GM21825 (cell line): ENCODE measurements around the gene ENTPD8.
"Not testable (repeated sequence)": the region's sequence is repeated elsewhere in the genome, so short reads cannot be mapped to it uniquely, and the experiment has no call there.

Experiments
- ATAC-seq: cut with Tn5 transposase; IDR thresholded peaks from one replicate; pipeline ENCODE4 v1.9.1; 2021; ENCODE audit warnings: mild to moderate bottlenecking, moderate library complexity; ENCODE audit not compliant: unreplicated experiment

ENTPD8 gene

DNA sequence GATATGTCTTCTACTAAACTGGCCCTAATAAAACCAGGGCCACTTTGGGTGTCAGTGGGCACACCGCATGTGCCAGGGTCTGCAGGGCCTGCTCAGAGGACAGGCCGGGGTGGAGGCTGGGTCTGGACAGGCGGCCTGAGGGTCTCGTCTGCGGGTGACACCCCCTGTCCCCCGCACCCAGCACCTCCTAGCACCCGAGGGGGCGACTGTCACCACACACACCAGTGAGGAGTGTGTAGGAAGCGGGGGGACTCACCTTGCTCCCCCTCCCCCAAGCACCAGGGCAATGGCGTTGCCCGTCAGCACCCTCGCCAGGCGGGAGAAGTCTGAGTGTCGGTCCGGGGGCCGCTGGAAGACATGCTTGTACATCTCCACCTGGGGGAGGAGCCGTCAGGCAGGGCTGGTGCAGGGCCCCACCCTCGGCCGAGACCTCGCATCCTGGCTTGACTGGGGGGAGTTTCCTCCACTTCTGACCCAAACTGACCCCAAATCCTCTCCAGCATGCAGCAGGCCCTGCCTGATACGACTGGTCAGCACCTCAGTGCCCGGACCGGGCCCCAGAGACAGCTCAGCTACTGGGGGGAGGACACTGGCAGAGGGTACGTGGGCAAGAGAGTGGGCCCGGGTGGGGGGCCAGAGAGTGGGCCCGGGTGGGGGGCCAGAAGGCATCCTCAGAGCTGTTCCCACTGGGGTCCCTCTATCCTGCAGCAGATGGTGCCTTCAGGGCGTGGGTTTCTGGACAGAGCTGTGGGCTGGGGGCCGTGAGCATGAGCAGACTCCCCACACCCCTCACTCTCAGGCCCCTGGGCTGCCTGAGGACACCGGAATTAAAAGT is 36.8 kb upstream of the ENTPD8 start:
- ATAC-seq, result no peak

DNA sequence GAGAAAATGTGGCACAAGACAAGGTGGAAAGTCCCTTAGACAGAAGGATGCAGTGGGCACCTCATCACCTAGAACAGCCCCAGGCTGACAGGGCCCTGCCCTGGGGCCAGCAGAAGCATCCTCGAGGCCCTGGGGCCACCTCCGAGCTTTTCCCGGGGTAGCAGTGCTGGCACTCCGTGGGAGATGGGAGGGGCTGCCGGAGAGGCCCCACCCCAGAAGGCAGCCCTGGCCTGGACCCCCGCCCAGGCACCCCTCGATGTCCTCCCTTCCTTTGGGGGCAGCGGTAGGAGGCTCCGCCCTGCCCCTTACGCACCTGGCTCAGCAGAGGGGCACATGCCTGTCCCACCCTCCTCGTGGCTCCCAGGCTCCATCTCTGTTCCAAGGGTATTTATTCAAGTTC is 35.7 kb upstream of the ENTPD8 start:
- no peak for ATAC-seq

DNA sequence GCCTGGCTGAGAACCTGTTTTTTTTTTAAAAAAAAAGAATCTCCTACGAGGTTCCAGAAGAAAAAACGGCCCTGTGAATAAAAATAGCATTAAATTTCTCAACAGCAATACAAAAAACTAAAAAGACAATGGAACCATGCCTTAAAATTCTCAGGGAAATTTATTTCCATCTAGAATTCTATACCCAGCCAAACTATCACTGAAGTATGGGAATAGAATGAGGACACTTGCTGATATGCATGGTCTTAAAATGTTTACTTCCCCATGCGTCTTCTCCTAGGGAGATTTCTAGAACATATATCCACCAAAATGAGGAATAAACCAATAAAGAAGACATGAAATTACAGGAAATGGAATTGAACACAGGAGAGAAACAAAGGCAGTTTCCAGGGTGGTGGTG is 34.5 kb upstream of the ENTPD8 start:
- ATAC-seq, result no peak

DNA sequence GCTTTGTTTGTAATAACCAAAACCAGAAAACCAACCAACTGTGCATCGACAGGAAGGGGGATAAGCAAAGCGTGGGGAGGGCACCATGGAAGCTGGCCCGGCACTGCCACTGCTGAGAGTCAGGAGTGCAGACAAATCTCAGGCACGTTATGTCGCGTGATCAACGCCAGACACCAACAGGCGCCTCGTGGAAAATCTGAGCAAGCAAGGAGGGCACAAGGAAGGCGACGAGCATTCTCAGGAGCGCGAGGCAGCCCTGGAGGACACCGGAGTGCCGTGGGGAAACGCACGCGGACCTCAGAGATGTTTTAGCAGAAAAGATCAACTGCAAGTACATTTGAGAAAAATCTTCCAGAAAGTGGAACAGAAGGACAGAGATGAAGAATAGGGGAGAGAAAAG is 33.1 kb upstream of the ENTPD8 start:
- no peak for ATAC-seq

DNA sequence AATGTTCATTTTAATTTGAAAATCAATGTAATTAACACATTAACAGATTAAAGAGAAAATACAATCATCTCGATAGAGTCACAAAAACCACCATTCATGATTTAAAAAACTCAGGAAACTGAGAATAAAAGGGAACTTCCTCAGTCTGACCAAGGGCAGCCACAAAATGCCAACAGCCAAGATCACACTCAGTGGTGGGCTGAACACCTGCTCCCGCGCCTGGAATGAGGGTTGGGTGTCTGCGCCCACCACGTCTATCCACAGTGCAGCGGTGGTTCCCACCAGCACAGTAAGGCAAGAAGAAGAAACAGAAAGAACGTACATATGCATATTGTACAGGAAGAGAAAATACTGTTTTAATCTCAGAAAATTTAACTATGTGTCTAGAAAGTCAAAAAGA is 29.6 kb upstream of the ENTPD8 start:
- no peak for ATAC-seq

DNA sequence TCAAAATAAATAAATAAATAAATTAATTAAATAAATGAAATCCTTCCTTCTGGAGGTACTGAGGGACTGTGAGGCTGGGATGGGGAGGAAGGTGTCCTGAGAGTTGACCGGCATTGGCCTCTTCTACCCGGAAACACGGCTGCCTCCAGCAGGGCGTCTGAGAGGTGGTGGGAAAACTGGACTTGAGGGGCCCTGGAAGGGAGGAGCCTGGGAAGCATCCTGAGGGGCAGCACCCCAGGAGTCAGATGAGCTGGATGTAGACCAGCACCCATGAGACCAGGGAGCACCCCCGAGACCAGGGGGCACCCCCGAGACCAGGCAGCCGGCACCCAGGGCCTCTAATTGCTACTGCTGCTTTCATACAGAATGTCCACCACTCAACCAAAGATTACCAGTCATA is 26.7 kb upstream of the ENTPD8 start:
- ATAC-seq, result no peak

DNA sequence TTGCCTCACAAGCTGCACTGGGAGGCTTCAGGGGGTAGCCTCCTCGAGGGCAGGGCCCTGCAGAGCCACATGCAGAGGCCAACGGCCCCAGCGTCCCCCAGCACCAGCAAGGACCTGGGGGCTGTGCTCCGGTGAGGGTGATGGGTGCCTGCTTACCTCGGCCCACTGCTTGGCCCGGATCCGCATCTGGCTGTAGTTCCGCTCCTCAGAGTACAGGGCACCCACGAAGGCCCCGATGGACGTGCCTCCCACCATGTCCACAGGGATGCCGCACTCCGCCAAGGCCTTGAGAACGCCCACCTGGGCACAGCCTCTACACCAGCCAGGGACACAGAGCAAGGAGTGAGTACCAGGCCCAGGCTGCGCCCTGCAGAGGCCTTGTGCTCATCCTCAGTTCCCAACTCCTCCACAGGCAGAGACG is 26.0 kb upstream of the ENTPD8 start:
- no peak for ATAC-seq

DNA sequence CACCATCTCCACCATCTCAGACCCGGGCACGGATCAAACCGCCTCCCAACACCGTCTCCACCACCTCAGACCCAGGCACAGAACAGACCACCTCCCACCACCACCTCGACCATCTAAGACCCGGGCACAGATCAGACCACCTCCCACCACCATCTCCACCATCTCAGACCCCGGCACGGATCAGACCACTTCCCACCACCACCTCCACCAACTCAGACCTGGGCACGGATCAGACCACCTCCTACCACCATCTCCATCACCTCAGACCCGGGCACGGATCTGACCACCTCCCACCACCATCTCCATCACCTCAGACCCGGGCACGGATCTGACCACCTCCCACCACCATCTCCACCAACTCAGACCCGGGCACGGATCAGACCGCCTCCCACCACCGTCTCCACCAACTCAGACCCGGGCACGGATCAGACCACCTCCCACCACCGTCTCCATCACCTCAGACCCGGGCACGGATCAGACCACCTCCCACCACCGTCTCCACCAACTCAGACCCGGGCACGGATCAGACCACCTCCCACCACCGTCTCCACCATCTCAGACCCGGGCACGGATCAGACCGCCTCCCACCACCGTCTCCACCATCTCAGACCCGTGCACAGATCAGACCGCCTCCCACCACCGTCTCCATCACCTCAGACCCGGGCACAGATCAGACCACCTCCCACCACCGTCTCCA is 25.4 kb upstream of the ENTPD8 start:
- ATAC-seq, result not testable (repeated sequence)

DNA sequence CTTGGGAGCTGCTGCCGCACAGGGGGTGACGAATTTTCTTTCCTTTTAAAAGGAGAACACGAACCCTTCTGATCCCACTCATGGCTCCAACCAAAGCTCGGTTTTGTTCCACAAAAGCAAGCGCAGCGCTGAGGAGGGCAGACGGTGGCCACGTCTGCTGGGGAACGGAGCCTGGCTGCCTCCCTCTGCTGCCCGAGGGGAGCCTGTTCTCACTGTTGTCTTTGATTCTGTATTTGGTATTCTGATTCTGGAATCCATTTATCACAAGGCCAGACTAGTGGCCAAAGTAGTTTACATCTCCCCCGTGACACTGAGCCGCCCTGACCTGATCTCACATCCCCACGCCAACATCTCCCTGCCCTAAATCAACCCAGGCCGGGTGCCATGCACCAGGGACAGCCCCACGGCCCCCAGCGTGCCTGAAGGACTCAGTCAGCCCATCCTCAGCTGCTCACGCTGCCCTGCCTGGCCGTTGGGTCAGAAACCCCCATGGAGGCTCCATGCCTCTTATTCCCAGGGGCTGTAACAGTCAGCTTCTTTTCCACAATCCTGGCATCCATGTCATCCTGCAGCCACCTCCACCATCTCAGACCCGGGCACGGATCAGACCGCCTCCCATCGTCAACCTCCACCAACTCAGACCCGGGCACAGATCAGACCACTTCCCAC is 24.7 kb upstream of the ENTPD8 start:
- ATAC-seq, result no peak

DNA sequence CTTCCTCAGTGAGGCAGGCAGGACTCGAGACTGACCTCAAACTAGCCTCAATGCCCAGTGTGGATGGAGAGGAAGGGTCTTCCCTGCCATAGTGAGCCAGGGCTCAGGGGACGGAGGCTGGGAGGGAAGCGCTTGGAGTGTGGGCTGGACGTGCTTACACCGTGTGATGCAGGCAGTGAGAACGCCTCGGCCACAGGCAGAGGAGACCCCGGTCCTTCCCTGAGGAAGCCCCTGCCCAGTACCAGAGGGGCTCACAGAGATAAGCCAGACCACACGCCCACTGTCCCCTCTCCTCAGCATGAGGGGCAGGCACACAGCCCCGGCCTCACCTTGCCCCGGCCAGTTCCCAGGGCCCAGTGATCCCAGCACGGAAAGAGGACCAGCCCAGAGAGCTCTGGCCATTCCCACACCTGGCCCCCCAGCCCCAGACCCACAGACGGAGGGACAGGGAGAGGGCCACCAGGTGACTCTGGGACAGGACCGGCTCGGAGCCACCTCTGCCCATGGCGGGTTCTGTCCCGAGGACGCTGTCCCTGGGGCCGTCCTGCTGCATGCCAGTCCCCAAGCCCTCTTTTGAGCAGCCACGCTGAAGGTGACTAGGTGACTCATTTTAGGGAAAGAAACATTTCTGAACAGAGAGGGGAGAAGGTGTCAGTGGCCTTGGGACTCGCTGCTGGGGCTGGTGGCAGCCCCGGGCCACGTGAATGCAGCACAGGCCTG is 24.0 kb upstream of the ENTPD8 start:
- ATAC-seq, result no peak

DNA sequence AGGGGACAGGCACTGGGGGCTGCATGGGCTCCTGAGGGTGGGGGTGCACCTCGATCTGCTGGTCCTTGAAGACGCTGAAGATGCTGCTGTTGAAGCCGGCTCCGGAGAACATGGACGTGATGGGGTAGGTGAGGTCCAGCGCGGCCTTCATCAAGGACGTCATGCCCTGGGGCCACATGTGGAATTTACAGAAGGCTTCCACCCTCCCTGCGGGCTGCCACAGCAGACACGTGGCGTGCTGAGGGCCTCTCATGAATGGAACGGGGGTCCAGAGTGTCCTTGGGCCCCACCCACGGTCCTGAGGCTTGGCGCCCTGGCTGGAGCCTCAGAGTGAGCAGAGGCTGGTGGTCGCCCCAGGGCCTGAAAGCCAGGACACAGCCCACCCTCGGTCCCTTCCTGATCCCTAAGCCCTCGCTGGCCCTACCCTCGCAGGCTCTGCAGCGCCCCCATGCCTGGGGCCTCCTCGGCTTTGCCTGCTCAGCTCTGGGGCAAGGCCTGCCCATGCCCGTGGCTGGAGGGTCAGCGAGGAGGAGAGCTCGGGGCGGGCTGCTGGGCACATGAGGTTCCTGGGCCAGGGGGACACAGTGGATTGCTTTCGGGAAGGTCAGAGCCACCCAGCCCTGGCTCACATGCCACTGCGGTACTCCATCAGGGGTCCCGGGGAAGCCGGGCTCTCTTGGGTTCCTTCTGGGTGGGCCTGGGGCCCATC is 23.3 kb upstream of the ENTPD8 start:
- no peak for ATAC-seq

DNA sequence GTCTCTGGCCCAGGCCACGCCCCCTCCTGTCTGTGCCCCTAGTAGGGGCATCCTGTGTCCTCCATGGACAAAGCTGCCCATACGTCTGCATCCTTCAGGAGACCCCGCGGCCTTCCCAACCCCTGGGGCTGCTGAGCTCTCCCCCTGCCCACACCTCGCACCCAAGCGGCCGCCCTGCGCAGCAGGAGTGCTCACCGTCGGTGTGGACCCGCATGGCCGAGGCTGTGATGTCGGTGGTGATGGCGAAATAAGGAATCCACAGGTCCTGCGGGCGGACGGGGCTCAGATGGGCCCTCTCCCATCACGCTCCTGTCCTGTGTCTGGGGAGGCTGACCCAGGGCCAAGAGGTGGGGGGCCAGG is 22.8 kb upstream of the ENTPD8 start:
- ATAC-seq, result no peak

DNA sequence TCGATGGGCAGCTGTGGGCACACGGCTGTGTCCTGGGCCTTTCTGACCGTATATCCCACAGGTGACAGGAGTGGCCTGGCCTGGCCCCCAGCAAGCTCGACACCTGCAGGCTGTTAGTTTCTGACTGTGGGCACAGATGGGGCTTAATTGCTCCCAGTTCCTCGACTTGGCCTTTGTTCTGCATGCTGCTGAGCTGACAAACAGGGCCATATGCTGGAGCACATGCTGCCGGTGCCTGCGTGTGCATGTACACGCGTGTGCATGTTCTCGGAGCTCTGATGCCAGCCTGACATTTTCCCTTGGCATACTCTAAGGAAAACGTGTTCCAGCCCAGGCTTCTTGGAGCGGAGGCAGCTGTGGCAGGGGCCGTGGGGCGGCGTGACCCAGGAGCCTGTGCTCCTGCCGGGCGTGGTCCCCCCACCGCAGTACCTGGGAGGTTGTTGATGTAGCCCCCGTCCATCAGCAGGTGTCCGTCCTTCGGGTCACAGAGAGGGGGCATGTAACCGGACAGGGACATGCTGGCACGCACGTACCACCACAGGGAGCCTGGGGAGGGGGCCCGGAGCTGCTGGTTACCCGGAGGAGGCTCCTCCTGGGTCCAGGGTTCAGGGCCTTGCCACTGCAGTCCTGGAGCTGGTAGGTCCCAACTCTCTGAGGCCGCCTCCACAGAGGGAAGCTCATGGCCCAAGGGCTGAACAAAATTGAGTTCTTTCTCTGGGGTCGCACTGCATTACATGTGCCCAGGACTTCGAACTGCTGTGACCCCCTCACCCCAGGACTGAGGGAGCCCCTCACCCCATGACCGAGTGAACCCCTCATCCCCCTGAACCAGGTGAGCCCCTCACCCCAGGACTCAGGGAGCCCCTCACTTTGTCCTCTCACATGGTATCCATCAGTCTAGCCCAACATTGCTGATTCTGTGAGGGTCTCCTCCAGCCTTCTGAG is 22.1 kb upstream of the ENTPD8 start:
- no peak for ATAC-seq

DNA sequence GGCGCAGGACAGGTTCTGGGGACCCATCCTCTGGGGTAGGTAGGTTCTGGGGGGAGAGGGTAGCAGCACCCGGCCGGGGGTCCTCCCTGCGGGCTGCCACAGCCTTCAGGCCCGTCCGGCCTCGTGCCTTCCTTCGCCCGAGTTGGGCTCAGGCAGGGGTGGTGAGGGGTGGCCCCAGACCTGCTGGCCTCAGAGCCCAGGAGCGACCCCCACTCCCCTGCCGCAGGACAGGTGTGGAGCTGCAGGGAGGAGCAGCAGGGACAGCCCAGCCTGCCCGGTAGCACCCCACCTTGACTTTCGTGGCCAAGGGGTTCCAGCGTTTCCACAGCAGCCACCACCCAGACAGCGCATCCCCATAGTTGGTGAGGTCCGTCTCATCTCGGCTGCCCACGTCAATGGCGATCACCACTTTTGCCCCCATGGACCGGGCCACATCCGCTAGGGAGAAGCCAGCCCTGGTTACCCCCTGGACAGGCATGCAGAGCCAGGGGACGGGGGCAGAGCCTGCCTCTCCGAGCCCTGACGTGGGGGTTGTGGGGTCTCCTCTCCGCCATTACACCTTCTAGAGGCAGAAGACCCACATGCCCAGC is 21.3 kb upstream of the ENTPD8 start:
- ATAC-seq, result no peak

DNA sequence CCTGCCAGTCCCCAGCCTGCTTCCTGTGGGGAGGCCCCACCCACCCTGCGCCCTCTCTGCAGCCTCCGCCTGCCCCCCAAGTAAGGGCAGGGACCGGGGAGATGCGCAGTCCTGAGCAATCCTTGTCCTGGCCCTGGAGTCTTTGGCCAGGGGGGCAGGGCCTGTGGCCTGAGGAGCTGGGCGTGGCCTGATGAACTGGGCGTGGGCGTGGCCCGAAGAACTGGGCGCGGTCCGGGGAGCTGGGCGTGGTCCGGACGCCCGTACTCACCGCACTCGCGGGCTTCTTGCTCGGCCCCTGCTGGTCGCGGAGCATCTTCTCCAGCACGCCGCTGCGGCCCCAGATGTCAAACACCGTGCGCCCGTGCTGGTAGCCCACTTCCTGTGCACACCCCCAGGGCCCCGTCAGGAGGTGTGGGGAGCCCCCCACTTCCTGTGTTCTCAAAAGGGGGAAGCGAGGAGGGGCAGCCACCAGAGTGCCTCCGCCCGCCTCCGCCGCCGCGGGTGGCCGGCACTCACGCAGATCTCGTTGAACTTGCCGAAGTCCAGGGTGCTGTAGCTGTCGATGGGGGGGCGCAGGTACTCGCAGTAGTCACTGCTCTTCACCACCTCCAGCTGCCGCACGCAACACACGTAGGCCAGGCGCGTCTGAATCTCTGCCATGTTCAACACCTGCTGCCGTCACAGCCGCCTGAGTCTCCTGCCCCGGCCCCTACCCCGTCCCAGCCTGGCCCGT is 20.7 kb upstream of the ENTPD8 start:
- ATAC-seq, result peak; percentile 40

DNA sequence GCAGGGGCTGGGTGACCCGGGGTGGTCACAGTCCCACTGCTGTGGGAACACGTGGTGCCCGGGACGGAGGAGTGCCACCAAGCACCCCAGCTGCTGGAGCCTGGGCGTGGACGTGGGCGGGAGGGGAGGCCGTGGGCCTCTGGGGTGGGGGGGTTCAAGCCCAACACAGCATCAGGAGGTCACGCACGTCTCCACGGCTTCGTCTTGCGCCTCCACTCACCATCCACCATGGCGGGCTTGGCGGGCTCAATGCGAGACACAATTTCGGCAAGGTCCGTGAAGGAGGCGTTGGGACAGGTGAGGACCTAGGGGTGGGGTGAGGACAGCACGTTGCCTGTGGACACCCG is 20.1 kb upstream of the ENTPD8 start:
- ATAC-seq, result no peak

DNA sequence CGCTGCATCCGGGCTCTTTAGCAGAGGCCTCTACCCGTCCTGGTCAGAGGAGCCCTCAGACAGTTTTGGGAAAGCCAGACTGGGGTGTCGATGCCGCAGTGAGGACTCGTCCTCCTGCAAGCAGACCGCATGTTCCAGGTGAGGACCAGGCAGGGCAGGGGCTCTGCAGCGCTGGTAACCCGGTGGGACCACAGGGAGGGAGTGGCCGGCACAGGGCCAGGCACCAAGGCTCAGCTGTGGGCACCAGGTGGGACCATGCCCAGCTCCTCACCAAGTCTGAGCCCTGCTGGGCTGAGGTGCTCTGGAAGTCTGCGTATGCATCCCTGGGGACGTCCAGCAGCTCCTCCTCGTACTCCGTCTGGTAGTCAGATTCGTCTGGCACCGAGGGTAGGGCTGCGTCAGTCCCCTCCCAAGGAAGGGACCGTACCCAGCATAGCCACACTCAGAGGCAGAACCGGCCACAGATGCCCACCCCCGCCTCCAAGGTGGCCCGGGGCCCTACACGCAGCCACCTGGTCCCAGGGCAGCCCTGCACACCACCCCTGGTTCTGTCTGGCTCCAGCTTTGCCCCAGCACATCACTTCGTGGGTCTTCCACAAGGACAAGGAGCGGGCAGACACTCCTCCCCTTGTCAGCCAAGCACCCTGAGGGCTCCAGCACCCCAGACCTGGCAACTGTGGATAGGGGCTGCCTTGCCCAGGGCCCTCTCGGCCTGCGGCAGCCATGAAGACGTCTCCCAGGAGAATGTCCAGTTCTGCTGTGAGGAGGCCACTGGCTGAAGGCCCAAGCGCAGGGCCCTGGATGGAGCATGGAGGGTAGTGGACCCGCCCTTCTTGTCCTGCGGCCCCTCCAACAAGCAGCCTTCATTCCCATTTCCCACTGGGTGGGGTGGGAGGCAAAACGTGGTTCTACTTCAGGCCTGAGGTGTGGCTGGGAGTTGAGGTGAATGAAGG is 19.5 kb upstream of the ENTPD8 start:
- ATAC-seq, result no peak
